NCI-H187 treated with DMSO at 0.1 percent for 48 hours (cell line): ENCODE results near the gene ISLR2.
"Not testable (repeated sequence)": the region's sequence is repeated elsewhere in the genome, so short reads cannot be mapped to it uniquely, and the experiment has no call there.

Experiments used
- DNase-seq: peaks from one replicate; lab custom pipeline; 2025; lab: John Stamatoyannopoulos, UW

Gene ISLR2

GRCh38 chr15:74130155-74130848, at the start of gene ISLR2:
Gene ISLR2, plus strand, starts transcription at chr15:74130586. Its CDS starts 2,169 bp downstream, at chr15:74132755.
- no peak for DNase-seq

DNA sequence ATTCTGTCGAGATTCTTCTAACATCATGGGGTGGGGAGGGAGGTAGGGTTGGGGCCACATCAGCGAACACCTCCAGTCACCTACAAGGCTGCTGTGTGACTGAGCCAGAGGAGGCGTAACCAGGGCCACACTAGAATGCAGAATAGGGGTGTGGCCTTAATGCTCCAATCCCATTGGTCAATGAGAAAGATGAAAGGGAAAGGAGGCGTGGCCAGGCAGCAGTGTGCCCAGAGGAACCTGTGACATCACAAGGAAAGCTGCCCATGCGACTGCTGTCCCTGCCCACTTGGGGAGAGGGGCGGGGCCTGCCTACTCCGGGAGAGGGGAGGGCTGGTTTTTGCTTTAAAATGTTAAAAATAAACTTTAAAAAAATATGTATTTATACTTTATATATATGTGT, 47.9 kb upstream of the ISLR2 start, which contains the start of gene GOLGA6A:
GOLGA6A (minus strand) TSS at position 101 of the 400 bp plus-strand sequence; CDS start at position 60, 41 bp downstream.
- DNase-seq = not testable (repeated sequence)

DNA sequence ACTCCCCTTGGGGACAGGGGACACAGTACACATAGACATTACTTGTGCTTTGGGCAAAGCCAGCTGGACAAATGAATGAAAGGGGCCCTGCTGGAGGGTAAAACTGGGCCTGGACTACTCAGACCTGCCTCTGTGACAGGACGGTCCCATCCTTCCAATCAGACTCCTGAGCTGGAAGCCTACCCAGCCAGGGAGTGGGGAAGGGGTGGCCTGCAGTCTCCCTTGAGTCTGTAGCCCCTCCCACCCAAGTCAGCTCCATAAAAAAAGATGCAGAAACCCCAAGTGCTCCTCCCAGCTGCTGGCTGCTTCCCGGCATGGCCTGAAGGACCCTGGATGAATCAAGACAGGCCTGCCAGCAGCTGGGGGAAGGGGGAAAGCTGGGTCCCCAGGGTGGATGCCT, 35.8 kb upstream of the ISLR2 start:
- not testable (repeated sequence) for DNase-seq

- not testable (repeated sequence) for DNase-seq
Measured at GRCh38 chr15:74095610-74096009, 34.8 kb upstream of the ISLR2 start.

DNA sequence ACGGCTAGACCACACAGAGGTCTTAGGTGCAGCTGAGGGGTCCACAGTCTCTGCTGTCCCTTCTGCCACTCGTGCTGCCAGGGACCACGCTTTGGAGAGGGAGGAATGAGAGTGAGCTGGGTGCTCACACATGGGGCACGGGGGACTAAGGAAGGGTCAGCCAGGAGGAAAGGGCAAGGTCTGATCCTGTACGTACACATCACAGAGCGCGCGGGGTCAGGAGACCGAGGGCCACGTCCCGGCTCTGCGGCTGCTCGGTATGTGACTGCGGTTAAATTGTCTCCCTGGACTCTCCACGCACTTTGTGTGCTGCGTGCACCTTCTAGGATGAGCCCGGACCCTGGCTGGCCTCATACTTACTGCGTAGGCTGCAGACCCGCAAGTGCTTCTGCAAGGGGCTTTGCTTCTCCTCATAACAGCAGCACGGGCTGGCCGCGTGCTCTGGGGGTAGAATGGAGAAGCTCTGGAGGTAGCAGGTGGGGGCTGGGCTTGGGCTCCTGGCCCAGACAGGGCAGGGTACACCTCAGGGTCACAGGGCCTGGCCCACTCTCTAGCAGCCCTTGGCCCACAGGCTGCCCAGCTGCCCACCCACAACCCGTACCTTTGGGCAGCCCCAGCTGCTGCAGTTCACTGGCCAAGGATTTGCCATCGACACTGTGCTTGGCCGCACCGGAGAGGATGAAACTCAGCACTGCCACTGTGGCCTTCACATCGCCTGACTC, 33.5 kb upstream of the ISLR2 start:
- not testable (repeated sequence) for DNase-seq

- not testable (repeated sequence) for DNase-seq
Measured at GRCh38 chr15:74099963-74100733, 30.2 kb upstream of the ISLR2 start.

- DNase-seq = no peak
Measured at GRCh38 chr15:74108111-74108510, 22.3 kb upstream of the ISLR2 start.

GRCh38 chr15:74108611-74109010, 21.8 kb upstream of the ISLR2 start:
- DNase-seq = not testable (repeated sequence)

DNA sequence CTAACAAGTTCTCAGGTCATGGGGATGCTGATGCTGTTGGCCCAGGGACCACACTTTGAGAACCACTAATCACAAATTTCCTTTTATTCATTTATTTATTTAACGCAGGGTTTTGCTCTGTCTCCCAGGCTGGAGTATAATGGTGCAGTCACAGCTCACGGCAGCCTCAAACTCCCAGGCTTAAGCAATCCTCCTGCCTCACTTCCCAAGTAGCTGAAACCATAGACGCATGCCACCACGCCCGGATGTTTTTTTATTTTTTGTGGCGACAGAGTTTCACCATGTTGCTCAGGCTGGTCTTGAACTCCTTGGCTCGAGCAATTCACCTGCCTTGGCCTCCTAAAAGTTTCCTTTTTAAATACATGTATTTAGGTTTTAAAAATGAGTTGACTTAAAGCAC, 20.7 kb upstream of the ISLR2 start:
- DNase-seq = no peak

- DNase-seq = no peak
Measured at GRCh38 chr15:74120426-74120825, 10.0 kb upstream of the ISLR2 start.

- DNase-seq = no peak
Measured at GRCh38 chr15:74121039-74121438, 9.3 kb upstream of the ISLR2 start.

- no peak for DNase-seq
Measured at GRCh38 chr15:74121858-74122257, 8.5 kb upstream of the ISLR2 start.

DNA sequence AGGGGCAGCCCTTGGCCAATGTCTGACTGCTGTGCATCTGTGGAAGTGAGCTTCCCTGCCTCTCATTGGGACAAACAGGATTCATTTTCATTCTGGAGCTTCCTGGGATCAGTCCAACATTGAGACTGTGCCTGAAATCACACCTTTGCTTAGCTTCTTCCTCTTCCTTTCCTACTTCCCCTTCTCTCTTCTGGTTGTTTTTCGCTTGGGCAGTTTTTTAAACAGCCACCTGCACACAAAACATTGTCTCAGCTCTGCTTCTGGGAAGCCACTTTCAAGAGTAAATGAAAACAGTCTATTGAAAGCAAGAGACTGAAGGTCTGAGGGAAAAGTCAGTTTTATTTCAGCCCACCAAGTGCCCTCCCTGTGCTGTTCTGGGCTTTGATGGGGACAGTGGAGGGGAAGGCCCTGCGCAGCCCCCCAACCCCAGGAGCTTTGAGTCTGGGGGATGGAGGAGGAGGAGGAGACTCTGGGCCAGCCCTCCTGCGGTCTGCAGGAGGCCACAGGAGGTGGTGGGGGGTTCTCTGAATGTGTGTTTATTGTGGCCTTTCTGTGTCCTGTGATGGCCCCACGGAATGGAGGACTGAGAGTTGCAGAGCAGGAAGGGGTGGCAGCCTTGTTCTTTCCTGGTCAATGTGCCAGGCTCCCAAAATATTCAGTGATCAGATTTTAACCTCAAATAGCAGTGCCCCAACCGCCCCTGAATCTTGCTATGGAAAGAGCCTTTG, 7.8 kb upstream of the ISLR2 start:
- DNase-seq = no peak

GRCh38 chr15:74123131-74123429, 7.3 kb upstream of the ISLR2 start:
- DNase-seq = no peak

- DNase-seq = no peak
Measured at GRCh38 chr15:74123658-74124057, 6.7 kb upstream of the ISLR2 start.

DNA sequence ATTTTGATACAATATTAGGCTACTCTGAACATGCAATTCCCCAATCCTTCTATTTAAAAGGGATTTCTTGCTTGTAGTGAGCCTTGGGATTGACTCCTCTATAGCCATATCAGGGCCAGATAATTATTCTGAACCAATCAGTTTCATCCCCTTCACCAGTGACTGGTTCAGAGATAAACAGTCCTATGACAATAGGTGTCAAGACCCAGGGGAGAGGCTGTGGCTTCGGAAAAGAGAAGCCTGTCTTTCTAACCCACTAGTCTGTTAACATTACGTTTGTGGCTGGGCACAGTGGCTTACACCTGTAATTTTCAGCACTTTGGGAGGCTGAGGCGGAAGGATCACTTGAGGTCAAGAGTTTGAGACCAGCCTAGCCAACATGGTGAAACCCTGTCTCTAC, 6.2 kb upstream of the ISLR2 start:
- no peak for DNase-seq

- no peak for DNase-seq
Measured at GRCh38 chr15:74124759-74125158, 5.6 kb upstream of the ISLR2 start.

DNA sequence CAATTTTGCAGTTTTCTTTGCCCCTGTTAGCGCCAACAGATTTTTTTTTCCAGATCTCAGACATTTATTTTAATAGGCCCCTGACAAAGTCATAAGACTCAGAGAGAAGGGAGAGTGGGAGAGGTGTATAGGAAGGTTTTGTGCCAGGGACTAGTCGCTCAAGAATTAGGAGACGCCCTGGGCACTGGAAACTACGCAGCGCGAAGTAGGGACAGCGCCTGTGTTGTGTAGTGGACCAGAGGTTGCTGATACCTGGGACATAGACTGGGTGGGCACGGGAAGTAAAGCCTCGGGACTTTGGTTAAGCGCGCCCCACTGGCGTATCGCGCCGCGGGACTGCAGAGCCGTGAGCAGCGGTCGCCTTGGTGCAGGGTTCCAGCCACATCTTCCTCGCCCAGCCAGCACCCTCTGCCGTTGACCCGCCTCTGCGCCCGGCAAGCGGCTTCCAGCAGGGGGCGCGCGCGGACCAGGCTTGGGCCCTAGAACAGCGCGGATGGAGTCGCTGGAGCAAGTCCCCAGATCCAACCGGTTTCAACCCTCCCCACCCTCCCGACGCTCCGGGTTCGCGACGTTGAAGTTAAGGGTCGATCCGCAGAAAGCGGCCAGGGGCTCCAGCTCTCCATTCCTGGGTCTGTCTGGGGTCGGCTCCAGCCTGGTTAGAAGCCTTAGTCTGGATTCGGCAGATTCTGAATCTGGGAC, 3.0 kb upstream of the ISLR2 start:
- DNase-seq = peak; percentile 64

GRCh38 chr15:74127954-74128784, 2.2 kb upstream of the ISLR2 start:
- DNase-seq = no peak

- no peak for DNase-seq
Measured at GRCh38 chr15:74128785-74129585, 1.4 kb upstream of the ISLR2 start.
